ENCODE data around the gene ST6GAL1.

Gene ST6GAL1

DNA sequence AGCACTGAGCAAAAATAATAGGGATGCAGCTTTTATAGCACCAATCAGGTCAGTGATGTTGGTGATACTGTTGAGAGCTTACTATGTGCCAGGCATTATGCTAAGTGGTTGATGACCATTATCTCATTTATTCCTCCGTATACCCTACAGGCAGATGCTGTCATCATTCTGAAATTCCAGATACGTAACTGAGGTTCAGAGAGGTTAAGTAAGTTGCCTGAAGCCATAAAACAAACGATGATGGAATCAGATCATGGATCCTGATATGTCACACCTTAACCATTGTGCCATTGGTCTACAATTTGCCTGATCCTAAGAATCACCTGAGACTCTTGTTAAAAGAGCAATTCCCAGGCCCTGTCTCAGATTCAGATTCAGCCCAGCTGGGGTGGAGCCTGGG is 49.5 kb downstream of the ST6GAL1 start:
- DNase-seq: no peak
- TF ChIP-seq, protein P1, sequence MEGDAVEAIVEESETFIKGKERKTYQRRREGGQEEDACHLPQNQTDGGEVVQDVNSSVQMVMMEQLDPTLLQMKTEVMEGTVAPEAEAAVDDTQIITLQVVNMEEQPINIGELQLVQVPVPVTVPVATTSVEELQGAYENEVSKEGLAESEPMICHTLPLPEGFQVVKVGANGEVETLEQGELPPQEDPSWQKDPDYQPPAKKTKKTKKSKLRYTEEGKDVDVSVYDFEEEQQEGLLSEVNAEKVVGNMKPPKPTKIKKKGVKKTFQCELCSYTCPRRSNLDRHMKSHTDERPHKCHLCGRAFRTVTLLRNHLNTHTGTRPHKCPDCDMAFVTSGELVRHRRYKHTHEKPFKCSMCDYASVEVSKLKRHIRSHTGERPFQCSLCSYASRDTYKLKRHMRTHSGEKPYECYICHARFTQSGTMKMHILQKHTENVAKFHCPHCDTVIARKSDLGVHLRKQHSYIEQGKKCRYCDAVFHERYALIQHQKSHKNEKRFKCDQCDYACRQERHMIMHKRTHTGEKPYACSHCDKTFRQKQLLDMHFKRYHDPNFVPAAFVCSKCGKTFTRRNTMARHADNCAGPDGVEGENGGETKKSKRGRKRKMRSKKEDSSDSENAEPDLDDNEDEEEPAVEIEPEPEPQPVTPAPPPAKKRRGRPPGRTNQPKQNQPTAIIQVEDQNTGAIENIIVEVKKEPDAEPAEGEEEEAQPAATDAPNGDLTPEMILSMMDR (IDR thresholded peaks at IDR 0.05; ENCODE audit: low read depth, low read length): no peak
- Histone ChIP-seq H3K4me1 (peaks cover 6% of the 10 kb centered on the region; the same call in 1 of the 2 replicates), H3K27me3 (no peaks in the 10 kb centered on the region), H3K4me3 (ENCODE audit: low read depth, low read length) (no peak overlapping the region), H3K36me3 (peaks cover 5% of the 10 kb centered on the region; the same call in 1 of the 2 replicates), H3K9me3 (no peaks in the 10 kb centered on the region)

DNA sequence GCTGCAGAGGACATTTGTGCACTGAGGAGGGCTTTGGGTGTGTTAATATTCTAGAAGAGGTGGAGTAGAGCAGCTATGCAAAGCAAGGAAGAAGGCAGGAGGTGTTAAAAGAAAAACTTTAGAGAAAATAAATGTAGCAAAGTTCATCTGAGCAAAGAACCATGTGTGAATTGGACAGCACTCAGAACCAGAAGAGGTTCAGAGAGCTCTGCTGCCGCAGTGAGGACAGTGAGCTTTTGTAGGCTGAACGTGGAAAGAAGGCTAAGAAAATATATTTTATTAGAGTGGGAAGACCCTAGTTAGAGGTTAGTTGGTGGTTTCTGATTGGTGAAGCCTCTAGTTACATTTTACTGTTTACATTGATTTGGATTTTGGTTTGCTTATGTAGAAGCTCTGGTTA is 50.7 kb downstream of the ST6GAL1 start:
- peaks cover 5% of the 10 kb centered on the region; the same call in 1 of the 2 replicates for H3K36me3 ChIP-seq

DNA sequence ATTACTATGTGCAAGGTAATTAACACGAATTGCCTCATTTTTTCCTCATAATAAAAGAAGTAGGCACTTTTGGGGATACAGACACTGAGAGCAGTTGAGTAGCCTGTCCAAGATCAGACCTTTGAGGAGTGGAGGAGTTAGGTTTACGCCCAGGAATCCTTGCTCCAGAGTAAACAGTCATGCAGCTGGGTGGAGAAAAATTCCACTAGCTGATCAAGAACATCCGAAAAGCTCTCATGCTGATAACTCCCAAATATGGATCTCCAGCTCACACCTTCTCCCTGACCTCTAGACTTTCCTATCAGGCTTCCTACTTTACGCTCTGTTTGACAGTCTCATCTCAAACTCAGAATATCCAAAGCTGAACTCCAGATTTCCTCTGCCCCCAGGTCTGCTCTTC is 53.3 kb downstream of the ST6GAL1 start:
- H3K9me3 ChIP-seq: no peaks in the 10 kb centered on the region
- H3K27me3 ChIP-seq: no peaks in the 10 kb centered on the region
- DNase-seq: no peak
- TF ChIP-seq, protein P1 (IDR thresholded peaks at IDR 0.05; ENCODE audit: low read depth, low read length): no peak
- H3K4me1 ChIP-seq: no peaks in the 10 kb centered on the region; the same call in 1 of the 2 replicates
- H3K4me3 ChIP-seq (ENCODE audit: low read depth, low read length): no peak overlapping the region
- peaks cover 5% of the 10 kb centered on the region; the same call in 1 of the 2 replicates for H3K36me3 ChIP-seq

More for the DNA sequence above, 50.7 kb downstream of the ST6GAL1 start:
- peaks cover 6% of the 10 kb centered on the region for H3K4me1 ChIP-seq
- H3K9me3 ChIP-seq: no peaks in the 10 kb centered on the region
- H3K27me3 ChIP-seq: no peaks in the 10 kb centered on the region
- H3K4me3 ChIP-seq (ENCODE audit: low read depth, low read length): no peak overlapping the region
- no peak for DNase-seq
- TF ChIP-seq, protein P1 (IDR thresholded peaks at IDR 0.05; ENCODE audit: low read depth, low read length): no peak

DNA sequence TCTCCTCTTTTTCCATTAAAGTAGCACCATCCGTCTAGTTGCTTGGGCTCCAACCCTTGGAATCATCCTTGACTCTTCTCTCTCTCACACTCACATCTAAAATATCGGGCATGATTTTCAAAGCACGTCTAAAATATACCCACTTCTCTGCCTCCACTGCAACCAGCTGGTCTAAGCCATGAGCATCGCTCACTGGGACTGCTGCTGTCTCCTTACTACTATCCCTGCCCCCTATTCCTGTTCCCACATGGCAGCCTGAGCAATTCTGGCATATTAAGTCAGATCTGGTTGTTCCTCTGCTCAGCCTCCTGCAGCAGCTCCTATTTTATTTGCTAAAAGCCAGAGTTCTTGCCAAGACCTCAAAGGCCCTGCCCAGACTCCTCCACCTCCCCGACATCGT is 53.7 kb downstream of the ST6GAL1 start:
- Histone ChIP-seq H3K9me3 (no peaks in the 10 kb centered on the region), H3K36me3 (peaks cover 5% of the 10 kb centered on the region; the same call in 1 of the 2 replicates), H3K27me3 (no peaks in the 10 kb centered on the region), H3K4me3 (ENCODE audit: low read depth, low read length) (no peak overlapping the region), H3K4me1 (no peaks in the 10 kb centered on the region; the same call in 1 of the 2 replicates)
- TF ChIP-seq, protein P1 (IDR thresholded peaks at IDR 0.05; ENCODE audit: low read depth, low read length): no peak
- no peak for DNase-seq

DNA sequence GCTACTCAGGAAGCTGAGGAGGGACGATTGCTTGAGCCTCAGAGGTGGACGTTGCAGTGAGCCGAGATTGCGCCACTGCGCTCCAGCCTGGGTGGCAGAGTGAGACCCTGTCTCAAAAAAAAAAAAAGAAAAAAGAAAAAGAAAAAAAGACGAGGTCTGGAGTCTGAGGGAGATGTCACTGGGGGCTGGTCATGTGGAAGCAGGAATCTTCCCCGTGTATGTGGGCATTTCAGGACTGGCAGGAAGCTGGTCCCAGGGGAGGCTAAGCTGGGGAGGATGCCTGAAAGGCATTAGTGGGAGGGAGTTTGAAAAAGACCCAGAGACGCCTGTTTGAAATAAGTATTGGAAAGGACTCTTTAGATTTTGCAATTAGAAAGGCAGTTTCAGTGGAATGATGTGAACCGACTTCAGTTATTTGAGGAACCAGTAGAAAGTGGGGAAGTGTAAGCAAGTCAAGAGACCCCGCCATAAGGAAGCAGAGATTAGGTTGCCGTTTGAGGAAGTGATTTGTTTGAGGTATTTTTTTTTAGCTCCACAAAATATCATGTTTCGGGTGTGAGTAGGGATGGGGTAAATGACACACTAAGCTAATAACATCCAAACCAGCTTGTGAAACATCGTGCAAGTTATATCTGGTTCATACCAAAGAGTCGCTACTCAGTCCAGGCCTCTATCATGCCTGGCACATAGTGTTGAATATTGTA is 55.5 kb downstream of the ST6GAL1 start:
- TF ChIP-seq, protein P1 (IDR thresholded peaks at IDR 0.05; ENCODE audit: low read depth, low read length): no peak
- Histone ChIP-seq H3K4me1 (no peaks in the 10 kb centered on the region; the same call in 1 of the 2 replicates), H3K9me3 (no peaks in the 10 kb centered on the region), H3K4me3 (ENCODE audit: low read depth, low read length) (no peak overlapping the region), H3K27me3 (no peaks in the 10 kb centered on the region), H3K36me3 (peaks cover 5% of the 10 kb centered on the region; the same call in 1 of the 2 replicates)
- DNase-seq: peak; percentile 69

DNA sequence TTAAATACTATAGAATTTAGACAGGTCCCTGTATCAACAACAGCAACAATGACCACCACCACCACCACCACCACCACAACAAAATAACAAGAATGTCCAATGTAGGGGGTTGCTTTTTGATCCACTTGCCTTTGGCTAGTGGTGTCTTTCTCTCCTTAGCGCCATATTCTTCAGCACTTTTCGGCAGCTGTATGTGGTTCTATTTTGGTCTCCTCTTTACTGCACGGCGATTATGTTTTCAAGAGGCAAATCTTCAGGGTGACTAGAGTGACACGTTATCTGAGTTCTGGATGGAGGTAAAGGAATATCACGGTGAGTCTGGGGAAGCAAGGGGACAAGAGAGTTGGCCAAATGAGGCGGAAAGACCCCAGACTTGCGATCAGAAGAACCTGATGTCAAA is 56.1 kb downstream of the ST6GAL1 start:
- Histone ChIP-seq H3K9me3 (no peaks in the 10 kb centered on the region), H3K4me1 (no peaks in the 10 kb centered on the region; the same call in 1 of the 2 replicates)

More for the DNA sequence above, 56.1 kb downstream of the ST6GAL1 start:
- Histone ChIP-seq H3K36me3 (peaks cover 5% of the 10 kb centered on the region; the same call in 1 of the 2 replicates), H3K4me3 (ENCODE audit: low read depth, low read length) (no peak overlapping the region), H3K27me3 (no peaks in the 10 kb centered on the region)
- DNase-seq: no peak
- TF ChIP-seq, protein P1 (IDR thresholded peaks at IDR 0.05; ENCODE audit: low read depth, low read length): no peak

Data from BE2C (cell line).